UCSD-AML1 (cell line): ENCODE data around the gene LPP.
"Not testable (repeated sequence)": the region's sequence is repeated elsewhere in the genome, so short reads cannot be mapped to it uniquely, and the experiment has no call there.

Experiments
- DNase-seq: peaks from one replicate; lab custom pipeline; 2025; ENCODE audit not compliant: unreplicated experiment; lab: John Stamatoyannopoulos, UW

The LPP gene

GRCh38 chr3:188691665-188692064, 537.7 kb downstream of the LPP start:
- DNase-seq = no peak

GRCh38 chr3:188692700-188693099, 538.7 kb downstream of the LPP start:
- DNase-seq = no peak

GRCh38 chr3:188693435-188693834, 539.5 kb downstream of the LPP start:
- DNase-seq = no peak

GRCh38 chr3:188695241-188695640, 541.3 kb downstream of the LPP start:
- DNase-seq = no peak

GRCh38 chr3:188697127-188697526, 543.2 kb downstream of the LPP start:
- no peak for DNase-seq

- no peak for DNase-seq
These were observed 544.5 kb downstream of the LPP start for GRCh38 chr3:188698436-188698835.

GRCh38 chr3:188700501-188700900, 546.5 kb downstream of the LPP start:
- no peak for DNase-seq

GRCh38 chr3:188700918-188701317, 547.0 kb downstream of the LPP start:
- DNase-seq = no peak

- peak; percentile 11 for DNase-seq
These were observed 547.6 kb downstream of the LPP start for GRCh38 chr3:188701485-188701969.

- not testable (repeated sequence) for DNase-seq
These were observed 548.1 kb downstream of the LPP start for GRCh38 chr3:188702028-188702427.

GRCh38 chr3:188706176-188706575, 552.2 kb downstream of the LPP start:
- DNase-seq = no peak

- no peak for DNase-seq
These were observed 552.6 kb downstream of the LPP start for GRCh38 chr3:188706599-188706998.

GRCh38 chr3:188707381-188708288, 553.7 kb downstream of the LPP start:
- DNase-seq = no peak

- no peak for DNase-seq
These were observed 557.9 kb downstream of the LPP start for GRCh38 chr3:188711881-188712247.

GRCh38 chr3:188712248-188712924, 558.4 kb downstream of the LPP start:
- DNase-seq = peak; percentile 23

GRCh38 chr3:188712991-188713390, 559.0 kb downstream of the LPP start:
- DNase-seq = no peak

GRCh38 chr3:188719545-188719944, 565.6 kb downstream of the LPP start:
- no peak for DNase-seq

- no peak for DNase-seq
These were observed 566.3 kb downstream of the LPP start for GRCh38 chr3:188720215-188720614.

GRCh38 chr3:188720636-188721035, 566.7 kb downstream of the LPP start:
- DNase-seq = no peak

GRCh38 chr3:188721312-188721711, 567.4 kb downstream of the LPP start:
- DNase-seq = no peak

GRCh38 chr3:188721990-188722389, 568.0 kb downstream of the LPP start:
- DNase-seq = no peak

- no peak for DNase-seq
These were observed 569.0 kb downstream of the LPP start for GRCh38 chr3:188722963-188723362.
